Transverse colon (tissue), 3 donors: ENCODE measurements around the gene JUN.

Experiments
- CTCF ChIP-seq, 5 experiments: fragments of 200-600 bp in 3 of 5; fragments of 450-650 bp in 2 of 5; sonication (generic) in 3 of 5; IDR thresholded peaks; 1 replicate in 2 of 5; 2 replicates in 3 of 5; pipeline ENCODE4 v1.5.1; 2016 to 2017; ENCODE audit warnings: antibody characterized with exemption in 5 of 5, inconsistent platforms in 3 of 5, mild to moderate bottlenecking in 2 of 5, moderate library complexity in 1 of 5
- POLR2A ChIP-seq: fragments of 450-650 bp; IDR thresholded peaks from one replicate; pipeline ENCODE4 v1.6.1; 2016; ENCODE audit warnings: antibody characterized with exemption, mild to moderate bottlenecking, moderate library complexity

- peak; percentile 79 for TF ChIP-seq POLR2A
- peak; percentile 49 to 84 (median 64) for TF ChIP-seq CTCF (IDR thresholded peaks at IDR 0.05)
These were observed 1.1 kb upstream of the JUN start for GRCh38 chr1:58784758-58785441.
